HG03066 (cell line): ENCODE results near the gene EXOC1.

Experiments used
- ATAC-seq: cut with Tn5 transposase; IDR thresholded peaks from one replicate; pipeline ENCODE4 v1.9.1; 2021; ENCODE audit warnings: low read depth; ENCODE audit not compliant: unreplicated experiment

EXOC1 gene

GRCh38 chr4:55849724-55850123 lies 3.7 kb upstream of the EXOC1 start:
- ATAC-seq: no peak

DNA sequence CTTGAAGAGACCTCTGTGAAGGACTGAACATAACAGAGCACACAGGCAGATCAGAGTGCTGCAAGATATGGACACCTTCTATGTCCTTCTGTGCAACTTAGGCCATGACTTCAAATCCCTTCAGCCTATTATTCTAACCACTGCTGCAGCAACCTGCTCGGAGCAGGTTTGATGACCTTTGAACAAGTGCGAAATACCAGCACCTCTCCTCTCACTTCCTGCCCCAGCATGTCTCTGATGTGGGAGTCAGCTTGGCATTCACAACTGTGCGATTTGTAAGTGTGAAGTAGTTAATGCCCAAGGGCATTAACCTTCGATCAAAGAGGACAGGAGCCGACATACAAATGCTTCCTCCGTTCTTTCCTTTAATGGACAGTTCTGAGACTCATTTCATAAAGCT lies 1.6 kb upstream of the EXOC1 start:
- no peak for ATAC-seq

GRCh38 chr4:55854129-55854528 lies 681 bp downstream of the EXOC1 start:
- ATAC-seq: no peak

- no peak for ATAC-seq
Measured at GRCh38 chr4:55857586-55857985, 4.1 kb downstream of the EXOC1 start.

DNA sequence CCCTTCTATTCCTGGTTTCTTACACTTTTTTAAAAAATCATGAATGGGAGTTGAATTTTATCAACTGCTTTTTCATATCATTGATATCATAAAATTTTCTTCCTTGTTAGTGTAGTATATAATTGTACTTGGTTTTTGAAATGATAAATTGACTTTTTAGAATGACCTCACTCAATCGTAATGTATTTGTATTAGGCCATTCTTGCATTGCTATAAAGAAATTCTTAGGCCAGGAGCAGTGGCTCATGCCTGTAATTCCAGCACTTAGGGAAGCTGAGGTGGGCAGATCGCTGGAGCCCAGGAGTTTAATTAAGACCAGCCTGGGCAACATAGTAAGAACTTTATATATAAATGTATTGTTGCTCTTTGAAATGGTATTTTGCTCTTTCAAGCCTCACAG lies 6.3 kb downstream of the EXOC1 start:
- ATAC-seq: no peak

DNA sequence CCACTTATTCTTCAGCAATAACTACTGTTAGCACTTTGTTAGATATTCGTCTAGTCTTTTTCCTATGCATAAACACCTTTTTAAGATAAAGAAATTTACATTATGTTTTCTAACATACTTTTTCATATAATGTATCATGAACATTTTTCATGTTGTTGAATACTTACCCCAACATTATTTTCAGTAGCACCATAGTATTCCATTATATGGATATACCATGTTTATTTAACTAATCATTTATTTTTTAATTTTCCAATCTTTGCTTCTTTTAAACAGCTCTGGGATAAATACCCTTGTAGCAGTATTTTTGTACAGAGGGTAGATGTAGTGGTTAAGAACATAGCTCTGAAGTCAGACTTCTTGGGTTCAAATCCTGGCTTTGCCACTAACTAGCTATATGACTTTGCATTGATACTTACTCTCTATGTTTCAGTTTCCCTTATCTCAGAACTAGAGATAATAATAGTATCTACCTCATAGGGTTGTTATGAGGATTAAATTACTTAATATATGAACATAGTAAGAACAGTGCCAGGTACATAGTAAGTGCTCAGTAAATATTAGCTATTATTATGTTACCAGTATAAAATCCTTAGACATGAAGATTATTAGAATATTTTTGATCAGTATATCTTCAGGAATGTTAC lies 11.3 kb downstream of the EXOC1 start:
- no peak for ATAC-seq

DNA sequence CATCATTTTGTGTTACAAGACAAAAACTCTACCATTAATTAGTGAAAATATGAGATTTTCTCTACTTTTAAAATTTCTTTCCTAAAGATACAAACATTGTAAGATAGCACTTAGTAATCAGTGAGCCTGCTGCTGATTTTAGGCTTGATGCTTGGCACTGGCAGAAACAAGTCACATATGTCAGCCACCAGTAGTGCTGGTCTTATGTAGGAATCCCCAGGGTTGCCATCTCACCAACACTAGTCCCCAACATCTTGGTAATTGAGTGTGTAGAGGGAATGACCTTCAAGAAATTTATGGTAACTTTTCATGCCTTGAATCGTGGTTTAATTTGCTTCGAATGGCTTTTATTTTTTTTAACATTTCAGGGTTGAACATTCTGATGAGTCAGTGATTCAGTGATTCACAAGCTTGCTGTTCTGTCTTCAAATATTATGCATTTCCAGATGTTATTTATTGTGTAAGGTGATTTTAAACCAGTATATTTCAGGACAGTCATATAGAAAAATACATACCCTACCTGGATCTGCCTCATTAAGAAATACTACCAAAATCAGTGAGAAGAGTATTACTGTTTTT lies 11.9 kb downstream of the EXOC1 start:
- no peak for ATAC-seq

DNA sequence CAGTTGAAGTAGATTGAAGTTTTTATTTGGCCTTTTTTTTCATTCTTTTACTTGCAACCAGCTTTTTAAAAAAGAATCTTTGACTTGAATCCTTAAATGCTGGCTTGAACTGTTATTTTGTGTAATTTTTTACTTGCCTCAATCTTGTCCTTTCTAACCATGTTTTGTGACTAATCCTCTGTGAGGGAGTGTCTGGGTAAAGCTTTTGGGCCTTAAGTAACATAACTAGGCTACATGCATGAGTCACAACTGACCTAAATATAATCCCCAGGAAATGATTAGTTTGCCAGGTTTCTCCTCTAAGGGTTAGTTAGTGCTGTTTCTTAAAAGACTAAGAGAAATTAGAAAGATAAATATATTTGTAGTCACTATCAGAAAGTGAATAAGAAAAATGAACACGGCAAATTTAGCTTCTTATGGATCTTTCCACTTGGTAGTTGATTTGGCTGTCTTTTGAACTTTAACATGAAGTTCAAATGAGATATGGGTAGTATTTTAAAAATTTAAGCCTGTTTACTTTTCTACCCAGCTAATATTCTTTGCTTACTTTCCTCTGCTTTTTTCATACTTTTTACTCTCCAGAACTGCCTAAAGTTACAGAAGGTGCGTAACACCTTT lies 13.0 kb downstream of the EXOC1 start:
- ATAC-seq: peak; percentile 67

DNA sequence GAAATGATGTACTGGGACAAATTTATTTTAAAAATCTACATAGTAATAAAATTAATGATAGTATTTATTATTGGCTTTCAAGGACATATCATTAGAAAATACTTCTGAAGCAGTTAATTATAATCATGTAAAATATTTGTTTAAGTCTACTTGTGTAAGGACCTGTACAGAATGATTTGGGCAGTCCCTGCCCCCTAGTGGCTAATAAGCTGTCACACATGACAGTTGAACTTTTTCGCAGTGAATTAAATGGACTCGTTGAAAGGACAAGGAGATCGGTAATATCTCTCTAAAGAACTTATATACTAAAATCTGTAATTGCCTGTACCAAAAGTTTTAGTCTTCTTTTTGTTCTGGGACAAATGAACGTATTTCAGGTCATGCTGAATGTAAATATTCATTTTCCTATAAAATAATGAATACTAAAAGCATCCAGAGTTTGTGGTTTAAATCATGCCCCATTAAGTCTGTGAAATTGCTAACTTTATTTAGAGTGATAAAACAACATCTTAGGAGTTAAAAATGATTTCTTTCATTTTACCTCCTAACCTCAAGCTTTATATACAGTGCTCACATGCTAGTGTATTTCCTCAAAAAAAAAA lies 13.6 kb downstream of the EXOC1 start:
- peak; percentile 88 for ATAC-seq

- no peak for ATAC-seq
Measured at GRCh38 chr4:55868581-55869090, 15.2 kb downstream of the EXOC1 start.

DNA sequence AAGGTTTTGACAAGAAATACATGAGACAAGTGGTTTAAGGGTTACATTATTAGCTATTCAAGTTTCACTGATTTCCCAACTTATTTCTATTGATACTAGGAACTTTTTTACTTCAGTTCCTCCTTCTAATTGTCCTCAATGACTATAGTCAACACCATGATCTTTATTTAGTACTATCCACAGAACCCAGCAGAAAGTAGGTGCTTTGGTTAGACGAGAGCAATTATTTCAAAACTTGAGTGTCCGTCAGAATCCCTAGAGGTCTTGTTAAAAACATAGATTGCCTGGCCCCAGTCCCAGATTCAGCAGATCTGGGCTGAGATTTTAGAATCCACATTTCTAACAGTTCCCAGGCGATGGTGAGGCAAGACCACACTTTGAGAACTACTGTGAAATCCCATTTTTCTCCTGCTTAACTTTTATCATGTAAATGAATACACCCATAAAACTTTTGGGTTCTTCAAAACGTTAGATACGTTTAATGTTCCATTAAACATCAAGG lies 17.9 kb downstream of the EXOC1 start:
- ATAC-seq: no peak

DNA sequence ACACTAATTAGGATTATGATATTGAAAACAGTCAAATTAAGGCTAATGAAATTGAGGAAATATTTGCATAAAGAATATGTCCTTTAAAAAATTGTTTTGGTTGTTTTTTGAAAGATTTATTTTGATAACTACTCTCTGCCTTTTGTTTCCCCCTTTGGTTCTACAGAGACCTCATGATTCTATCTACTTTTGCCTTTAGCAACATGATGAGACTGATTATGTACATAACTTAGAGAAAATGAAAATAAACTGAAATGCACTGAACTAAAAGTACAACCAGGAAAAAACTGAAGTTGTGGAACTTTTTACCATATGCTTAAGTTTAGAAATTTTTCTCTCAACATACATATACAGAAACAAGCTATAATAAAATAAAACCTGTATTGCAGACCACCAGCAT lies 21.4 kb downstream of the EXOC1 start:
- no peak for ATAC-seq

- ATAC-seq: no peak
Measured at GRCh38 chr4:55876387-55876786, 22.9 kb downstream of the EXOC1 start.

- no peak for ATAC-seq
Measured at GRCh38 chr4:55879224-55879623, 25.8 kb downstream of the EXOC1 start.

DNA sequence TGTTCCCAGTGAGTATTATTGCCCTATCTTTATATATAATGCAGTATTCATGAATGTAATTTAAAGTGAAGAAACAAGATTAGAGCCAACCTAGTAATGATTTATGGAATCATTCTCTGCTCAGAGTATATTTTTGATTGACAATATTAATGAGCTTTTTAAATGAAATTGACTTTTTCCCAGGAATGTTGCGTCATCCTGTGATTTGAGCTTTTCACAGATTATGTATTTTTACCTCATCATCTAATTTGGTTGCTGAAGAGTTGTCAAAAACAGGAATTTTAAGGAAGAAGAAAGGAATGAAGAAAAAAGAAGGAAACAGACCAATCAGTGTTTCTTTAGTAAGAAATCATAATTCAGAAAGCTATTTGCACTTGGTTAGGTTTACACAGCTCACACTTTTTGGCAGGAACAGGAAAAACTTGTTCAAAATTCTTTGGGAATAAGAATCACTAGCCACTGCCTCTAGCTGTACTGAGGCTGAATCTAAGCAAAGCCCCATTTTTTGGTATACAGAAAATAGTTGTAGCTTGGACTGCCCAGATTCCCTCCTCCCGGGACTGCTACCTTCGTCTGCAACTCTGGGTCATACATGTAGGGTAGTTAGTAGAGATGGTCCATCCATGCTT lies 27.3 kb downstream of the EXOC1 start:
- no peak for ATAC-seq

GRCh38 chr4:55884093-55884850 lies 30.8 kb downstream of the EXOC1 start:
- ATAC-seq: no peak

DNA sequence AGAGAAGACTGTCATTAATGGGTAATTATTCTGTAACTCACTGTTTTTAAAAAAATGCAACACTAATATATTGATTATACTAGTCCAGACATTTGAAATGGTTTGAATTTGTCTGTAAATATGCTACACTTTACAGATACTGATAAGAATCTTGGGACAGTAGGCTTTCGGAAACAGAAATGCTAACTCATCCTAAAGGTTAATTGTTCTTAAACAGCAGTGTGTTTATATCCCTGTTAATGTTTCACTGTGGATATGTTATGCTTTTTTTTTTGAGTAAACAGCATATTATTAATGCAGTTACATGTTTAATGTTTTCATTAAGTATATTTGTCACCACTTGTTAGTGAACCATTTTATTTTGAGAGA lies 31.4 kb downstream of the EXOC1 start:
- no peak for ATAC-seq

- ATAC-seq: no peak
Measured at GRCh38 chr4:55887594-55887993, 34.1 kb downstream of the EXOC1 start.

- no peak for ATAC-seq
Measured at GRCh38 chr4:55892156-55892555, 38.7 kb downstream of the EXOC1 start.

GRCh38 chr4:55896622-55897021 lies 43.2 kb downstream of the EXOC1 start:
- ATAC-seq: no peak
